ENCODE measurements around the gene ZNF263. TPM values are rescaled to one million over a fixed set of nuclear protein-coding genes. Genes with fewer than 3 reads are reported as not detected.

ZNF263 gene
- total RNA-seq (10 to 100 TPM; 17.2 to 27.3 TPM), polyA plus RNA-seq (1 to 10 TPM; 6.3 to 9.4 TPM)

DNA sequence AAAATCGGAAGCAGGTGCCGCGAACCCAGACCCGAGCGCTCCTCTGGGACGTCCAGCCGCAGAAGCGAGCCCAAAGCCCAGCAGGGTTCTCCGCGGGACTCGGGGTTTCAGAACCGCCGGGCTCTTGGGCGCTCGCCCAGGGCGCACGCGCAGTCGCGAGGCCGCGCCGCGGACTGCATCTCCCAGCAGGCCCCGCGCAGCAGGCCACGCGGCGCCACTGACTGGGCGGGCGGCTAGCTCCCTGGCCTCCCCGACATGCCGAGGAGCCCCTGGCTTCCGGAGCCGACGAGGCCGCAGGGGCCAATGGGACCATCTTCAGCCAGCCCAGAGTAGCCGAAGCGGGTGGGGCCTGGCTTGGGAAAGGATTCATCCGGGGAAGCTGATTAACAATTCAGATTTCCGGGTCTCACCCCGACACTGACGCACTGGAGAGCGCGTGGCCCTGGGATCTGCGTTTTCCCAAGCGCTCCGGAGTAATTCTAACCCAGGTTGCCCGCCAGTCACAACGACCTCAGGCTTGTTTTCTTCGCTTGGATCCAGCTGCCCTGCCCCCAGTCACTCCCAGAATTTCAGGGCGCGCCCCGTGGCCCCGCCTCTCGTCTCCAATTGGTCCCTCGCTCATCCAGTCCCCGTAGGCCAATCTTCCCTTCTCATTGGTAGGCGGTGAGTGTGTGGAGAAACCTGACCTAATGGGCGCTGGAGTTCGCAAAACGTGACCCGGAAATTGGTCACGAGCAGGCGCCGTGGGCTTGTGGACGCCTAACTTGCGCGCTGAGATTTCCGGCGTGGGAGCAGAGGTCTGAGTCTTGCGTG, at the start of gene ZNF263:
ZNF263 (plus strand) TSS at position 762 of the 813 bp plus-strand sequence. CDS start 328 bp downstream, outside the sequence.
- H3K9ac ChIP-seq (ENCODE audit: low read depth in 1 of 2, low read length in 2 of 2), result peak within 1 kb of the TSS; percentile 70 to 91
- WGBS, result under 1% methylated on average over 72 of the region's 72 CpGs
- H3K27me3 ChIP-seq (ENCODE audit: control insufficient read depth in 4 of 4, insufficient read depth in 4 of 4, low read length in 3 of 4), result no peaks in the 10 kb centered on the region
- peak; percentile 95 for DNase-seq (ENCODE audit: low spot score)
- H3K36me3 ChIP-seq (ENCODE audit: control insufficient read depth in 4 of 4, insufficient read depth in 3 of 4, low read depth in 1 of 4, low read length in 3 of 4), result peaks cover 8 to 23% (median 20%) of the 10 kb centered on the region in 4 donors
- peak within 1 kb of the TSS; percentile 84 to 93 (median 85) for H3K4me3 ChIP-seq (ENCODE audit: low read depth in 1 of 3, low read length in 3 of 3)
- H3K9me3 ChIP-seq (ENCODE audit: control insufficient read depth in 4 of 4, low read length in 3 of 4), result peaks cover 3 to 13% (median 8%) of the 10 kb centered on the region in 4 donors
- peaks cover 4 to 21% (median 19%) of the 10 kb centered on the region in 4 donors for H3K4me1 ChIP-seq (ENCODE audit: control insufficient read depth in 4 of 4, insufficient read depth in 4 of 4, low read length in 3 of 4)
- H3K27ac ChIP-seq (ENCODE audit: low read depth in 1 of 2, low read length in 2 of 2), result peak within 1 kb of the TSS; percentile 98
- TF ChIP-seq SP1 (IDR thresholded peaks at IDR 0.05) (peak; percentile 88), TAF1 (conservative IDR thresholded peaks at IDR 0.05) (no peak), FOXA2 (IDR thresholded peaks at IDR 0.05) (no peak), HNF4A (conservative IDR thresholded peaks at IDR 0.05) (peak; percentile 57 to 59), GABPA (IDR thresholded peaks at IDR 0.05 in 1 of 2, conservative IDR thresholded peaks at IDR 0.05 in 1 of 2) (peak; percentile 80 to 94), RXRA (IDR thresholded peaks at IDR 0.05) (peak; percentile 63 to 67), JUND (IDR thresholded peaks at IDR 0.05) (peak in 1 of 2 donors; percentile 42), HNF4G (IDR thresholded peaks at IDR 0.05) (no peak), RAD21 (IDR thresholded peaks at IDR 0.05) (peak in 1 of 2 donors; percentile 33), NR2F2 (IDR thresholded peaks at IDR 0.05) (peak; percentile 99), EGR1 (IDR thresholded peaks at IDR 0.05; ENCODE audit: low read depth in 2 of 2) (peak; percentile 29 to 35), YY1 (IDR thresholded peaks at IDR 0.05) (peak; percentile 92), FOXA1 (IDR thresholded peaks at IDR 0.05) (peak; percentile 27)
- TF ChIP-seq, protein P1, sequence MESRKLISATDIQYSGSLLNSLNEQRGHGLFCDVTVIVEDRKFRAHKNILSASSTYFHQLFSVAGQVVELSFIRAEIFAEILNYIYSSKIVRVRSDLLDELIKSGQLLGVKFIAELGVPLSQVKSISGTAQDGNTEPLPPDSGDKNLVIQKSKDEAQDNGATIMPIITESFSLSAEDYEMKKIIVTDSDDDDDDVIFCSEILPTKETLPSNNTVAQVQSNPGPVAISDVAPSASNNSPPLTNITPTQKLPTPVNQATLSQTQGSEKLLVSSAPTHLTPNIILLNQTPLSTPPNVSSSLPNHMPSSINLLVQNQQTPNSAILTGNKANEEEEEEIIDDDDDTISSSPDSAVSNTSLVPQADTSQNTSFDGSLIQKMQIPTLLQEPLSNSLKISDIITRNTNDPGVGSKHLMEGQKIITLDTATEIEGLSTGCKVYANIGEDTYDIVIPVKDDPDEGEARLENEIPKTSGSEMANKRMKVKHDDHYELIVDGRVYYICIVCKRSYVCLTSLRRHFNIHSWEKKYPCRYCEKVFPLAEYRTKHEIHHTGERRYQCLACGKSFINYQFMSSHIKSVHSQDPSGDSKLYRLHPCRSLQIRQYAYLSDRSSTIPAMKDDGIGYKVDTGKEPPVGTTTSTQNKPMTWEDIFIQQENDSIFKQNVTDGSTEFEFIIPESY (IDR thresholded peaks at IDR 0.05), result peak; percentile 46
- TF ChIP-seq, protein P2, sequence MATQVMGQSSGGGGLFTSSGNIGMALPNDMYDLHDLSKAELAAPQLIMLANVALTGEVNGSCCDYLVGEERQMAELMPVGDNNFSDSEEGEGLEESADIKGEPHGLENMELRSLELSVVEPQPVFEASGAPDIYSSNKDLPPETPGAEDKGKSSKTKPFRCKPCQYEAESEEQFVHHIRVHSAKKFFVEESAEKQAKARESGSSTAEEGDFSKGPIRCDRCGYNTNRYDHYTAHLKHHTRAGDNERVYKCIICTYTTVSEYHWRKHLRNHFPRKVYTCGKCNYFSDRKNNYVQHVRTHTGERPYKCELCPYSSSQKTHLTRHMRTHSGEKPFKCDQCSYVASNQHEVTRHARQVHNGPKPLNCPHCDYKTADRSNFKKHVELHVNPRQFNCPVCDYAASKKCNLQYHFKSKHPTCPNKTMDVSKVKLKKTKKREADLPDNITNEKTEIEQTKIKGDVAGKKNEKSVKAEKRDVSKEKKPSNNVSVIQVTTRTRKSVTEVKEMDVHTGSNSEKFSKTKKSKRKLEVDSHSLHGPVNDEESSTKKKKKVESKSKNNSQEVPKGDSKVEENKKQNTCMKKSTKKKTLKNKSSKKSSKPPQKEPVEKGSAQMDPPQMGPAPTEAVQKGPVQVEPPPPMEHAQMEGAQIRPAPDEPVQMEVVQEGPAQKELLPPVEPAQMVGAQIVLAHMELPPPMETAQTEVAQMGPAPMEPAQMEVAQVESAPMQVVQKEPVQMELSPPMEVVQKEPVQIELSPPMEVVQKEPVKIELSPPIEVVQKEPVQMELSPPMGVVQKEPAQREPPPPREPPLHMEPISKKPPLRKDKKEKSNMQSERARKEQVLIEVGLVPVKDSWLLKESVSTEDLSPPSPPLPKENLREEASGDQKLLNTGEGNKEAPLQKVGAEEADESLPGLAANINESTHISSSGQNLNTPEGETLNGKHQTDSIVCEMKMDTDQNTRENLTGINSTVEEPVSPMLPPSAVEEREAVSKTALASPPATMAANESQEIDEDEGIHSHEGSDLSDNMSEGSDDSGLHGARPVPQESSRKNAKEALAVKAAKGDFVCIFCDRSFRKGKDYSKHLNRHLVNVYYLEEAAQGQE (IDR thresholded peaks at IDR 0.05), result peak; percentile 34
- TF ChIP-seq, protein P3, sequence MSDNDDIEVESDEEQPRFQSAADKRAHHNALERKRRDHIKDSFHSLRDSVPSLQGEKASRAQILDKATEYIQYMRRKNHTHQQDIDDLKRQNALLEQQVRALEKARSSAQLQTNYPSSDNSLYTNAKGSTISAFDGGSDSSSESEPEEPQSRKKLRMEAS (IDR thresholded peaks at IDR 0.05), result peak; percentile 90
- TF ChIP-seq, protein P4, sequence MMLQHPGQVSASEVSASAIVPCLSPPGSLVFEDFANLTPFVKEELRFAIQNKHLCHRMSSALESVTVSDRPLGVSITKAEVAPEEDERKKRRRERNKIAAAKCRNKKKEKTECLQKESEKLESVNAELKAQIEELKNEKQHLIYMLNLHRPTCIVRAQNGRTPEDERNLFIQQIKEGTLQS (IDR thresholded peaks at IDR 0.05), result peak; percentile 37
- TF ChIP-seq, protein P5, sequence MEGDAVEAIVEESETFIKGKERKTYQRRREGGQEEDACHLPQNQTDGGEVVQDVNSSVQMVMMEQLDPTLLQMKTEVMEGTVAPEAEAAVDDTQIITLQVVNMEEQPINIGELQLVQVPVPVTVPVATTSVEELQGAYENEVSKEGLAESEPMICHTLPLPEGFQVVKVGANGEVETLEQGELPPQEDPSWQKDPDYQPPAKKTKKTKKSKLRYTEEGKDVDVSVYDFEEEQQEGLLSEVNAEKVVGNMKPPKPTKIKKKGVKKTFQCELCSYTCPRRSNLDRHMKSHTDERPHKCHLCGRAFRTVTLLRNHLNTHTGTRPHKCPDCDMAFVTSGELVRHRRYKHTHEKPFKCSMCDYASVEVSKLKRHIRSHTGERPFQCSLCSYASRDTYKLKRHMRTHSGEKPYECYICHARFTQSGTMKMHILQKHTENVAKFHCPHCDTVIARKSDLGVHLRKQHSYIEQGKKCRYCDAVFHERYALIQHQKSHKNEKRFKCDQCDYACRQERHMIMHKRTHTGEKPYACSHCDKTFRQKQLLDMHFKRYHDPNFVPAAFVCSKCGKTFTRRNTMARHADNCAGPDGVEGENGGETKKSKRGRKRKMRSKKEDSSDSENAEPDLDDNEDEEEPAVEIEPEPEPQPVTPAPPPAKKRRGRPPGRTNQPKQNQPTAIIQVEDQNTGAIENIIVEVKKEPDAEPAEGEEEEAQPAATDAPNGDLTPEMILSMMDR (IDR thresholded peaks at IDR 0.05; ENCODE audit: low read depth, low read length, missing input control), result no peak
